Neural crest cell (in vitro differentiated cells): ENCODE data around the gene ENPP1. TPM values are rescaled to one million over a fixed set of nuclear protein-coding genes. Genes with fewer than 3 reads are reported as not detected.

Experiments
- DNase-seq: peaks from one replicate; pipeline ENCODE4 v3.0.0; 2021; ENCODE audit warnings: low read depth, mixed read lengths, low spot score
- H3K27ac Mint-ChIP-seq: one replicate; pipeline ENCODE4 v1.8.0; 2021; ENCODE audit warnings: mild to moderate bottlenecking, mixed read lengths; ENCODE audit not compliant: unreplicated experiment
- H3K27me3 Mint-ChIP-seq: 2 replicates; pipeline ENCODE4 v1.8.0; 2021; ENCODE audit warnings: low read depth, mild to moderate bottlenecking, mixed read lengths
- H3K36me3 Mint-ChIP-seq: 2 replicates; pipeline ENCODE4 v1.8.0; 2021; ENCODE audit warnings: low read depth, mild to moderate bottlenecking, mixed read lengths
- H3K4me1 Mint-ChIP-seq: 2 replicates; pipeline ENCODE4 v1.8.0; 2021; ENCODE audit warnings: mixed read lengths
- H3K4me3 Mint-ChIP-seq: one replicate; pipeline ENCODE4 v1.8.0; 2021; ENCODE audit warnings: mild to moderate bottlenecking, mixed read lengths
- H3K9me3 Mint-ChIP-seq: 2 replicates; pipeline ENCODE4 v1.8.0; 2021; ENCODE audit warnings: mixed read lengths
- total RNA-seq: library from RNA; stranded (reverse); gene quantifications from 2 replicates; pipeline ENCODE4 v1.2.1, GENCODE V29; 2021
- TF ChIP-seq, protein P1 (sequence below): fragments of 200-600 bp; sonication (generic); conservative IDR thresholded peaks from 2 replicates; pipeline ENCODE4 v1.5.0; 2021; ENCODE audit warnings: antibody characterized with exemption, mild to moderate bottlenecking

ENPP1 gene
- total RNA-seq, 1 donor from 2014 or later = 4.9 TPM

DNA sequence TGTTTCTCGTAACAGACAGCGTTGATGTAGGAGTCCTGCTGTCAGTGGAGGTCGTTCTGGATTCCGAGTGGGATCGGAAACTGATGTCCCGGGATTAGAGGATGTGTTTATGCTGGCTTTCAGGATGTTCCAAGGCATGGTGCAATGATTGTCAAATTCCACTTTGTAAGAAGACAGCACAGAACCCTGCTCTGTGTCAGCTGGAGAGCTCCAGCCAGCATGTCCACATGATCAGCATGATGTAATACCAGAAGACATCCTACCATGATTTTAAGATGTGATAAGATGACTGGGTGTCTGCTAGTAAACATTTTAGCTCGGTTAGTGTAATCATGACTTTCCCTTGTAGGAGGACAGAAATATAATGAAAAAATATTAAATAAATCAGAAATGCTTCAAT lies 20.3 kb downstream of the ENPP1 start:
- Mint-ChIP-seq H3K27me3 (no peaks in the 10 kb centered on the region), H3K9me3 (no peaks in the 10 kb centered on the region), H3K4me1 (no peaks in the 10 kb centered on the region), H3K27ac (no peak overlapping the region), H3K4me3 (no peak overlapping the region), H3K36me3 (peaks cover 3% of the 10 kb centered on the region)
- DNase-seq = no peak
- TF ChIP-seq, protein P1, sequence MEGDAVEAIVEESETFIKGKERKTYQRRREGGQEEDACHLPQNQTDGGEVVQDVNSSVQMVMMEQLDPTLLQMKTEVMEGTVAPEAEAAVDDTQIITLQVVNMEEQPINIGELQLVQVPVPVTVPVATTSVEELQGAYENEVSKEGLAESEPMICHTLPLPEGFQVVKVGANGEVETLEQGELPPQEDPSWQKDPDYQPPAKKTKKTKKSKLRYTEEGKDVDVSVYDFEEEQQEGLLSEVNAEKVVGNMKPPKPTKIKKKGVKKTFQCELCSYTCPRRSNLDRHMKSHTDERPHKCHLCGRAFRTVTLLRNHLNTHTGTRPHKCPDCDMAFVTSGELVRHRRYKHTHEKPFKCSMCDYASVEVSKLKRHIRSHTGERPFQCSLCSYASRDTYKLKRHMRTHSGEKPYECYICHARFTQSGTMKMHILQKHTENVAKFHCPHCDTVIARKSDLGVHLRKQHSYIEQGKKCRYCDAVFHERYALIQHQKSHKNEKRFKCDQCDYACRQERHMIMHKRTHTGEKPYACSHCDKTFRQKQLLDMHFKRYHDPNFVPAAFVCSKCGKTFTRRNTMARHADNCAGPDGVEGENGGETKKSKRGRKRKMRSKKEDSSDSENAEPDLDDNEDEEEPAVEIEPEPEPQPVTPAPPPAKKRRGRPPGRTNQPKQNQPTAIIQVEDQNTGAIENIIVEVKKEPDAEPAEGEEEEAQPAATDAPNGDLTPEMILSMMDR = no peak

DNA sequence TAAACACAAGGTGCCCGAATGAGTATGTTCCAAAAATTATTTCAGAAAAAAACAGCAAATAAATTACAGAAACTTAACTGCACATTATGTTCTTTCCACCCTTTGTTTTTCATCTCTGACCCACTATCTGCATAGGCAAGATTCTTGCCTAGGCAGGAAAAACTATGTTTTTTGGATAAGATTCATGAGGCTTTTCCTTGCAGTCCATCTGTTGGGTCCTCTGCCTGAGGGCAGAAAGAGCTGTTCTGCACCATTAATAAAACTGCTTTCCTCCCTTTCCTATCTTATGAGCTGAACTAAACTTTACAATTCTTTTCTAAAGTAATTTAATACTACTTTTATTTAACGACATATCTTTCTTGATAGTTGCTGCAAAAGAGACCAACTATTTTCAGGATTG lies 21.1 kb downstream of the ENPP1 start:
- peaks cover 3% of the 10 kb centered on the region for H3K36me3 Mint-ChIP-seq
- TF ChIP-seq, protein P1 = no peak
- no peaks in the 10 kb centered on the region for H3K4me1 Mint-ChIP-seq
- H3K9me3 Mint-ChIP-seq = no peaks in the 10 kb centered on the region
- no peak overlapping the region for H3K27ac Mint-ChIP-seq
- no peak overlapping the region for H3K4me3 Mint-ChIP-seq
- no peak for DNase-seq
- no peaks in the 10 kb centered on the region for H3K27me3 Mint-ChIP-seq

DNA sequence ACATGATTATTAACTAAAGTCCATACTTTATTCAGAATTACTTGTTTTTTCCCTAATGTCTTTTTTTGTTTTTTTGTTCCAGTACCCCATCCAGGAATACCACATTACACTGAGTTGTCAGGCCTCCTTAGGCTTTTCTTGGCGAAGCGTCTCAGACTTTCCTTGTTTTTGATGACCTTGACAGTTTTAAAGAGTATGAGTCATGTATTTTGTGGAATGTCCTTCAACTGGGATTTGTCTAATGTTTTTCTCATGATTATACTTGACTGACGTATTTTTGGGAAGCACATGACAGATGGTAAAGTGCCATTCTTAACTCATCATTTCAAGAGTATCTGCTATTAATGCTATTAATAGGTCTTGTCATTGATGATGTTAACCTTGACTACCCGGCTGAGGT lies 23.6 kb downstream of the ENPP1 start:
- Mint-ChIP-seq H3K4me1 (no peaks in the 10 kb centered on the region), H3K27me3 (no peaks in the 10 kb centered on the region), H3K27ac (no peak overlapping the region), H3K9me3 (no peaks in the 10 kb centered on the region), H3K36me3 (peaks cover 3% of the 10 kb centered on the region), H3K4me3 (no peak overlapping the region)
- TF ChIP-seq, protein P1 = no peak
- DNase-seq = no peak

DNA sequence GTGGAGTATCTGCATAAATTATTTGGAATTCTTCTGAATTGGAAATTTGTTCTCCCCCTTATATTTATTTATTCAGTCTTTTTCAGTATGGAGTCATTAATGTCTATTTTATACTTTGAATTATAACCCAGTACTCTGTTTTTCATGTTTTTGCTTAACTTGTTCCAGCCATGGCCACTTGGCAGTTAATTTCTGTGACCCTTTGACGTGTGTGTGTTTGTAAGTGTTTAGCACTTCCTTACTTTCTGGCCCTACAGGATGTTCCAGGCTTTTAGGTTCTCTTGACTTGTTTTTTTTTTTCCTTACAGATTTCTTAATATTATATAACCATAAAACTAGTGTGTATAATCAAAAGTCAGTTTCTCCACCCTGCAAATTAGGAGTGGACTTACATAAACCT lies 24.1 kb downstream of the ENPP1 start:
- H3K9me3 Mint-ChIP-seq = no peaks in the 10 kb centered on the region
- H3K4me3 Mint-ChIP-seq = no peak overlapping the region
- H3K36me3 Mint-ChIP-seq = peaks cover 3% of the 10 kb centered on the region
- DNase-seq = no peak
- TF ChIP-seq, protein P1 = no peak
- H3K27ac Mint-ChIP-seq = no peak overlapping the region
- H3K4me1 Mint-ChIP-seq = no peaks in the 10 kb centered on the region
- H3K27me3 Mint-ChIP-seq = no peaks in the 10 kb centered on the region

DNA sequence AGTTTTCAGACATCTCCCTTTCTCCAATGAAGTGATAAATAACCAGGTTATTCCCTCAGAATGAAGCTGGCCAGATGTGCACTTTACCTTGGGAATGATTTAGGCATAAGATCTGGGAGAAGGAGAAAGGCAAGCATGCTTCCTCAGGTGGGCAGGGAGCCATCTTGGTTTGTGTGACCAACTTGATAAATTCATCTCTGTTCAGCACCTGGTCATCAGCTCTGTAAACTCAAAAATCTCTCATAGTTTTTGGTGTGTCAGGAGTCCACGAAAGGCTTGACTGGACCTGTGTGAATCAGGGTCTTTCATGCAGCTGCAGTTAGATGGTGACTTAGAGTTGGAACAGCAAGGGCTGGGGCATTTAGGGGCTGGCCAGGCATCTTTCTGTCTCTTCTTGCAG lies 24.5 kb downstream of the ENPP1 start:
- H3K4me3 Mint-ChIP-seq = no peak overlapping the region
- H3K4me1 Mint-ChIP-seq = no peaks in the 10 kb centered on the region
- no peak overlapping the region for H3K27ac Mint-ChIP-seq
- TF ChIP-seq, protein P1 = no peak
- no peak for DNase-seq
- H3K36me3 Mint-ChIP-seq = peaks cover 3% of the 10 kb centered on the region
- no peaks in the 10 kb centered on the region for H3K27me3 Mint-ChIP-seq
- no peaks in the 10 kb centered on the region for H3K9me3 Mint-ChIP-seq

DNA sequence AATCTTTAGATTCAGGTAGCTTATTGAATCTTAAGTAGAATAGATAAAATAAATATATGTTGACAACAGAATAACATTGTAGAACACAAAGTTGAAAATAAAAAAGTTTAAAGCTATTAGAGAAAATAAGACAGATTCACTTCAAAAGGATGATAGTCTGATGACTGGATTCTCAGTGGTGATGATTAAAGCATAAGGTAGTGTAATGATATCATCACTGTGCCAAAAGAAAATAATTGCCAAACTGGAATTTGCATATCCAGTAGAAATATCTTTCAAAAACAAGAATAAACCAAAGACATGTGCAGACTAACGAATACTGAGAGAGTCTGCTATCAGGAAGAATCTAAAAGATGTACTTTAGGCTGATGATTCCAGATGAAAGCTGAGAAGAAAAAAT lies 30.2 kb downstream of the ENPP1 start:
- H3K36me3 Mint-ChIP-seq = no peaks in the 10 kb centered on the region
- H3K4me3 Mint-ChIP-seq = no peak overlapping the region
- no peaks in the 10 kb centered on the region for H3K4me1 Mint-ChIP-seq
- no peaks in the 10 kb centered on the region for H3K9me3 Mint-ChIP-seq
- no peak for DNase-seq
- H3K27me3 Mint-ChIP-seq = no peaks in the 10 kb centered on the region
- no peak overlapping the region for H3K27ac Mint-ChIP-seq
- TF ChIP-seq, protein P1 = no peak
